Colonic mucosa (tissue), 4 donors: ENCODE data around the gene NDUFS7. TPM values are rescaled to one million over a fixed set of nuclear protein-coding genes. Genes with fewer than 3 reads are reported as not detected.

ENCODE experiments used
- DNase-seq: peaks from one replicate; pipeline ENCODE4 v3.0.0-alpha.2; 2020
- H3K27ac ChIP-seq: fragments of 200-600 bp; one replicate; pipeline ENCODE4 v1.8.0; 2021
- H3K27me3 ChIP-seq: fragments of 200-600 bp; one replicate; pipeline ENCODE4 v1.8.0; 2021
- H3K36me3 ChIP-seq: fragments of 200-600 bp; one replicate; pipeline ENCODE4 v1.8.0; 2021
- H3K4me1 ChIP-seq: fragments of 200-600 bp; one replicate; pipeline ENCODE4 v1.8.0; 2021; ENCODE audit warnings: mild to moderate bottlenecking
- H3K4me3 ChIP-seq: fragments of 200-600 bp; one replicate; pipeline ENCODE4 v1.8.0; 2021
- H3K9ac ChIP-seq, 2 donors: one replicate each; pipeline ENCODE4 v1.7.0; 2013; ENCODE audit warnings: control low read depth in 2 of 2, low read depth in 2 of 2, low read length in 2 of 2
- H3K9me3 ChIP-seq: fragments of 200-600 bp; one replicate; pipeline ENCODE4 v1.8.0; 2021
- CTCF ChIP-seq: fragments of 200-600 bp; IDR thresholded peaks from one replicate; pipeline ENCODE4 v1.8.0; 2022; ENCODE audit warnings: antibody characterized with exemption, mild to moderate bottlenecking
- intact Hi-C: fragments of 100-400 bp; cut with DNase I; formaldehyde crosslinking; loops from one replicate; pipeline ENCODE4 v1.14.1; 2022
- total RNA-seq, 2 donors: library from RNA; stranded (reverse); fragmentation: NEBNext Ultra II Directional in 1 of 2; extraction: Animal tissue kit (Norgen Biotek cat#: 25700) in 1 of 2; gene quantifications; one replicate each; pipeline ENCODE4 v1.2.1, GENCODE V29; 2021
- donor health status: healthy.
- donor health status: DM: no; HTN: no; CAD: no.
- donor health status: DM: no; HTN: no; CAD: no.

Gene NDUFS7
- total RNA-seq, 2 donors from 2014 or later = 192 to 244 TPM

- H3K9ac ChIP-seq = no peak overlapping the region
- DNase-seq = no peak
- no peak overlapping the region for H3K27ac ChIP-seq
- no peak for TF ChIP-seq CTCF
- no peaks in the 10 kb centered on the region for H3K27me3 ChIP-seq
- H3K36me3 ChIP-seq = peaks cover 23% of the 10 kb centered on the region
- no peak overlapping the region for H3K4me3 ChIP-seq
- intact Hi-C loops = no loop called here
- no peaks in the 10 kb centered on the region for H3K9me3 ChIP-seq
- peaks cover 4% of the 10 kb centered on the region for H3K4me1 ChIP-seq
These were observed 37.7 kb downstream of the NDUFS7 start for GRCh38 chr19:1421218-1421957.

DNA sequence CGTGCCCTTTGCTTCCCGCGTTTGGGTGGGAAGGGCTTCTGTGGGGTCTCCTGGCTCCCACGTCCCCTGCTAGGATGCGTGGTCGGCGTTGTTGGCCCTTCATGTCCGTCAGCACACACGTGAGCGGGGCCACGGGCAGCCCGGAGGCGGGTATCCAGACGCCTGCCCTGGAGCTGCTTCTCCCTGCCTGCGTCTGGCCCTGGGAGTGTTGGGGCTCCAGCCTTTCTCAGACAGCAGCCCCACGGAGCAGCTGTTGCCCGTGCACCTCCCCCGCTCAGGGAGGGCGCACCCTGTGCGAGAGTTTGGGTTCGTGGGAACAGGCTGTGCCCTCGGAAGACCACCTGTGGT lies 38.2 kb downstream of the NDUFS7 start:
- Histone ChIP-seq H3K36me3 (peaks cover 23% of the 10 kb centered on the region), H3K9me3 (no peaks in the 10 kb centered on the region), H3K9ac (no peak overlapping the region), H3K4me1 (no peaks in the 10 kb centered on the region), H3K27ac (no peak overlapping the region), H3K27me3 (no peaks in the 10 kb centered on the region), H3K4me3 (no peak overlapping the region)
- intact Hi-C loops = no loop called here
- TF ChIP-seq CTCF = no peak
- DNase-seq = no peak

DNA sequence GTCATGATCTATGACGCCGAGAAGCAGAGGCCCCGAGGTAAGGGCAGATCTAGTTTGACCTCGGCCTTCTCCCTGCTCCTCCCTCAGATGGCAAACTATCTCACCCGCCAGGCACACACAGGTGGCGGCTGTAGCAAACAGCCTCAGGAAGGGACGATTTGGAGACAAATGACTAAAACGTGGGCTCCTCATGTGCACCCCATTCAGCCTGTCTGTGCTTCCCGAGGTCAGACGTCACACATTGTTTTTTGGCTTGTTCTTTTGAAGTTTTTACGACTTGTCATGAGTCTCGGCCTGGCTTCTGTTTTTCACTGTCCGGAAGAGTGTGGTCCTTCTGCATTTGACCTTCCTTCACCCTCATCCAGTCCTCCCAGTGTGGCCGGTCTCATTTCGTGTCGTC lies 38.7 kb downstream of the NDUFS7 start:
- no peak overlapping the region for H3K27ac ChIP-seq
- H3K4me1 ChIP-seq = no peaks in the 10 kb centered on the region
- H3K4me3 ChIP-seq = no peak overlapping the region
- DNase-seq = no peak
- TF ChIP-seq CTCF = no peak
- H3K36me3 ChIP-seq = peaks cover 23% of the 10 kb centered on the region
- H3K9ac ChIP-seq = no peak overlapping the region
- H3K27me3 ChIP-seq = no peaks in the 10 kb centered on the region
- intact Hi-C loops = no loop called here
- no peaks in the 10 kb centered on the region for H3K9me3 ChIP-seq

DNA sequence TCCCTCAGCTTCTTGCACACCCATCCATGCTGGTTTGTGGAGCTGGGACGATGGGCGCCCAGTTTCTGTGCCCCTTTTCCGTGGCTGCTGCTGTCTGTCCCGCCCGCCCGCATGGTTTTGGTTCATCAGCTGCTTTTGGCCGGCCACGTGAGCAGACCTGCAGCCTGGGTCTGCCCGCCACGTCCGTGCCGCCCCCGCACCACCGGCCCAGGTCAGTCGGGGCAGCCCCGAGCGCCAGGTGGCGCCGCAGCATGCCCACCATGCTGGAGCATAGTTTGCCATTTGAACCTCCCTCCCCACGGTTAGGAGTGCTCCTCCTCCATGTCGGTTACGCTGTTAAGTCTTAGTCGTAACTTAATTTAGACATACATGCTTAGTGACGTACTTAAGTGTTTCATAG lies 39.2 kb downstream of the NDUFS7 start:
- Histone ChIP-seq H3K36me3 (peaks cover 23% of the 10 kb centered on the region), H3K9ac (no peak overlapping the region), H3K4me3 (no peak overlapping the region), H3K27me3 (no peaks in the 10 kb centered on the region), H3K9me3 (no peaks in the 10 kb centered on the region), H3K27ac (no peak overlapping the region), H3K4me1 (no peaks in the 10 kb centered on the region)
- no peak for TF ChIP-seq CTCF
- intact Hi-C loops = no loop called here
- DNase-seq = no peak

- no peak for TF ChIP-seq CTCF
- Histone ChIP-seq H3K27ac (no peak overlapping the region), H3K27me3 (no peaks in the 10 kb centered on the region), H3K4me1 (no peaks in the 10 kb centered on the region), H3K9me3 (no peaks in the 10 kb centered on the region), H3K36me3 (peaks cover 23% of the 10 kb centered on the region), H3K4me3 (no peak overlapping the region), H3K9ac (no peak overlapping the region)
- no peak for DNase-seq
- intact Hi-C loops = no loop called here
These were observed 39.9 kb downstream of the NDUFS7 start for GRCh38 chr19:1423436-1424191.
